H1 (cell line): ENCODE data around the gene SMU1. TPM values are rescaled to one million over a fixed set of nuclear protein-coding genes. Genes with fewer than 3 reads are reported as not detected.

ENCODE experiments used
- CTCF ChIA-PET: fragments of 300-600 bp; sonication (Branson Sonifier 250); formaldehyde crosslinking; loops from one replicate; lab custom pipeline; 2021; ENCODE audit not compliant: partially characterized antibody; lab: Charles Lee
- POLR2A ChIA-PET: fragments of 300-600 bp; sonication (Branson Sonifier 250); formaldehyde crosslinking; loops from one replicate; lab custom pipeline; 2021; ENCODE audit warnings: inconsistent platforms; ENCODE audit not compliant: partially characterized antibody; lab: Charles Lee
- DNase-seq, 2 experiments: peaks; one replicate each; pipeline versions ENCODE4 v3.0.0 to v3.0.0-alpha.2; 2010 to 2022; ENCODE audit warnings: low spot score in 2 of 2, low read depth in 1 of 2, mixed read lengths in 1 of 2
- FAIRE-seq: peaks from 2 replicates; lab custom pipeline; 2011; peaks lifted over from hg19 to GRCh38; lab: Jason Lieb, UNC
- H2AFZ ChIP-seq: 2 replicates; pipeline ENCODE4 v1.8.1; 2012; ENCODE audit warnings: low read length, inconsistent platforms
- H2AK5ac ChIP-seq: 2 replicates; pipeline ENCODE4 v1.6.1; 2013; ENCODE audit warnings: low read depth, low read length
- H2BK120ac ChIP-seq: replicated peaks from 2 replicates; pipeline ENCODE3; 2013; ENCODE audit warnings: low read depth, low read length, inconsistent platforms
- H2BK12ac ChIP-seq: 2 replicates; pipeline ENCODE4 v1.6.1; 2013; ENCODE audit warnings: low read depth, low read length
- H2BK15ac ChIP-seq: 2 replicates; pipeline ENCODE4 v1.6.1; 2013; ENCODE audit warnings: low read length
- H2BK20ac ChIP-seq: 2 replicates; pipeline ENCODE4 v1.6.1; 2013; ENCODE audit warnings: low read length
- H2BK5ac ChIP-seq: 2 replicates; pipeline ENCODE4 v1.6.1; 2013; ENCODE audit warnings: low read depth, low read length
- H3K14ac ChIP-seq: 2 replicates; pipeline ENCODE4 v1.6.1; 2013; ENCODE audit warnings: inconsistent platforms; ENCODE audit not compliant: insufficient read length
- H3K18ac ChIP-seq: 2 replicates; pipeline ENCODE4 v1.6.1; 2013; ENCODE audit warnings: low read length; ENCODE audit errors: extremely low read depth
- H3K23ac ChIP-seq: 2 replicates; pipeline ENCODE4 v1.6.1; 2013; ENCODE audit warnings: inconsistent platforms; ENCODE audit not compliant: insufficient read length
- H3K23me2 ChIP-seq: 2 replicates; pipeline ENCODE4 v1.6.1; 2013; ENCODE audit warnings: low read depth, low read length
- H3K27ac ChIP-seq: 2 replicates; pipeline ENCODE4 v1.6.1; 2011; ENCODE audit warnings: low read depth, low read length, inconsistent platforms
- H3K27me3 ChIP-seq, 4 experiments: replicated peaks in 1 of 4; 1 replicate in 1 of 4; 2 replicates in 3 of 4; pipeline versions ENCODE4 v1.6.1 to v1.8.1; 2011 to 2013; ENCODE audit warnings: low read length in 3 of 4, mild to moderate bottlenecking in 3 of 4, inconsistent platforms in 2 of 4, mixed read lengths in 2 of 4, moderate library complexity in 1 of 4; ENCODE audit not compliant: control insufficient read depth in 3 of 4, insufficient read depth in 3 of 4; ENCODE audit errors: extremely low read depth in 1 of 4
- H3K36me3 ChIP-seq, 4 experiments: 2 replicates each; pipeline versions ENCODE4 v1.6.1 to v1.8.1; 2011 to 2013; ENCODE audit warnings: mild to moderate bottlenecking in 4 of 4, low read length in 3 of 4, moderate library complexity in 2 of 4, control low read depth in 1 of 4, inconsistent platforms in 1 of 4; ENCODE audit not compliant: insufficient read depth in 4 of 4, control insufficient read depth in 2 of 4
- H3K4ac ChIP-seq: replicated peaks from 2 replicates; pipeline ENCODE3; 2013; ENCODE audit warnings: low read length, low read depth, mixed read lengths, inconsistent platforms; ENCODE audit not compliant: insufficient read length
- H3K4me1 ChIP-seq, 4 experiments: replicated peaks in 1 of 4; 1 replicate in 1 of 4; 2 replicates in 3 of 4; pipeline versions ENCODE4 v1.6.1 to v1.8.1; 2011 to 2013; ENCODE audit warnings: low read length in 3 of 4, inconsistent platforms in 2 of 4, mixed read lengths in 1 of 4; ENCODE audit not compliant: insufficient read depth in 4 of 4, control insufficient read depth in 3 of 4
- H3K4me2 ChIP-seq, 2 experiments: 2 replicates each; pipeline versions ENCODE4 v1.6.1 to v1.8.1; 2011 to 2013; ENCODE audit warnings: low read depth in 2 of 2, low read length in 2 of 2, control low read depth in 1 of 2, inconsistent platforms in 1 of 2, mild to moderate bottlenecking in 1 of 2; ENCODE audit not compliant: insufficient read depth in 1 of 2
- H3K4me3 ChIP-seq, 4 experiments: fragments of 200-600, 300-600 bp in 1 of 4; sonication (generic), shearing (Covaris generic), sonication (Bioruptor Twin) in 1 of 4; 2 replicates each; pipeline versions ENCODE4 v1.5.1 to v1.8.1; 2011 to 2016; ENCODE audit warnings: low read length in 4 of 4, low read depth in 3 of 4, control low read depth in 2 of 4, inconsistent platforms in 2 of 4, mild to moderate bottlenecking in 2 of 4, mixed read lengths in 1 of 4, moderate library complexity in 1 of 4; ENCODE audit not compliant: insufficient read depth in 2 of 4; ENCODE audit errors: extremely low read depth in 1 of 4
- H3K56ac ChIP-seq: replicated peaks from 2 replicates; pipeline ENCODE3; 2013; ENCODE audit warnings: low read depth, mild to moderate bottlenecking, mixed read lengths, low read length, inconsistent platforms; ENCODE audit not compliant: insufficient read length
- H3K79me1 ChIP-seq: 2 replicates; pipeline ENCODE4 v1.6.1; 2013; ENCODE audit warnings: low read depth, low read length, control low read depth
- H3K79me2 ChIP-seq, 2 experiments: 2 replicates each; pipeline versions ENCODE4 v1.6.1 to v1.8.1; 2012 to 2013; ENCODE audit warnings: low read length in 2 of 2, mild to moderate bottlenecking in 2 of 2, inconsistent platforms in 1 of 2; ENCODE audit not compliant: insufficient read depth in 2 of 2, control insufficient read depth in 1 of 2
- H3K9ac ChIP-seq, 4 experiments: replicated peaks in 1 of 4; 1 replicate in 1 of 4; 2 replicates in 3 of 4; pipeline versions ENCODE4 v1.6.1 to v1.8.1; 2011 to 2013; ENCODE audit warnings: low read depth in 3 of 4, low read length in 3 of 4, control low read depth in 2 of 4, mild to moderate bottlenecking in 2 of 4, moderate library complexity in 2 of 4, inconsistent platforms in 1 of 4; ENCODE audit errors: extremely low read depth in 1 of 4
- H3K9me3 ChIP-seq, 2 experiments: 2 replicates each; pipeline versions ENCODE4 v1.6.1 to v1.8.1; 2012 to 2013; ENCODE audit warnings: mild to moderate bottlenecking in 2 of 2, moderate library complexity in 2 of 2, control low read depth in 1 of 2, inconsistent platforms in 1 of 2, low read depth in 1 of 2, low read length in 1 of 2, mixed read lengths in 1 of 2; ENCODE audit not compliant: insufficient read depth in 2 of 2
- H4K20me1 ChIP-seq, 2 experiments: replicated peaks in 1 of 2; 2 replicates each; pipeline versions ENCODE3 to v1.8.1; 2011 to 2013; ENCODE audit warnings: inconsistent platforms in 2 of 2, low read length in 2 of 2, mild to moderate bottlenecking in 1 of 2; ENCODE audit not compliant: insufficient read depth in 2 of 2, control insufficient read depth in 1 of 2
- H4K5ac ChIP-seq: 2 replicates; pipeline ENCODE4 v1.6.1; 2013; ENCODE audit warnings: low read length, low read depth, mixed read lengths, inconsistent platforms; ENCODE audit not compliant: insufficient read length
- H4K8ac ChIP-seq: 2 replicates; pipeline ENCODE4 v1.8.0; 2013; ENCODE audit warnings: mild to moderate bottlenecking, moderate library complexity, low read length, inconsistent platforms; ENCODE audit not compliant: insufficient read depth; ENCODE audit errors: extremely low read depth
- H4K91ac ChIP-seq: replicated peaks from 2 replicates; pipeline ENCODE3; 2013; ENCODE audit warnings: low read length, mixed read lengths, inconsistent platforms; ENCODE audit not compliant: insufficient read length
- CBX5 ChIP-seq: fragments of 300-800, 300-1000 bp; sonication (generic); IDR thresholded peaks from 2 replicates; pipeline ENCODE4 v1.7.1; 2016; ENCODE audit warnings: antibody characterized with exemption, low read length, low read depth
- CBX8 ChIP-seq: fragments of 300-800, 300-1000 bp; sonication (generic); IDR thresholded peaks from 2 replicates; pipeline ENCODE4 v1.7.1; 2016; ENCODE audit warnings: low read depth, low read length, borderline replicate concordance
- EZH2 ChIP-seq: fragments of 200-600 bp; sonication (generic); IDR thresholded peaks from 2 replicates; pipeline ENCODE4 v1.7.1; 2012; ENCODE audit warnings: low read depth, mild to moderate bottlenecking, moderate library complexity, low read length, inconsistent platforms; ENCODE audit not compliant: severe bottlenecking
- FOSL1 ChIP-seq: IDR thresholded peaks from 2 replicates; pipeline ENCODE4 v1.6.1; 2011; ENCODE audit warnings: mild to moderate bottlenecking, low read depth, low read length, moderate library complexity; ENCODE audit not compliant: insufficient read depth
- JUN ChIP-seq: IDR thresholded peaks from 2 replicates; pipeline ENCODE4 v1.6.1; 2011; ENCODE audit warnings: low read depth, mild to moderate bottlenecking, improper control_type of control experiment, low read length
- MAX ChIP-seq: IDR thresholded peaks from 2 replicates; pipeline ENCODE4 v1.6.1; 2012; ENCODE audit warnings: inconsistent platforms
- POLR2A ChIP-seq, 2 experiments: IDR thresholded peaks; 1 replicate in 1 of 2; 2 replicates in 1 of 2; pipeline ENCODE4 v1.6.1; 2011; ENCODE audit warnings: low read depth in 2 of 2, low read length in 2 of 2, mild to moderate bottlenecking in 2 of 2; ENCODE audit errors: control extremely low read depth in 1 of 2
- SP1 ChIP-seq: IDR thresholded peaks from 2 replicates; pipeline ENCODE4 v1.6.1; 2011; ENCODE audit warnings: low read depth, low read length
- SP2 ChIP-seq: IDR thresholded peaks from 2 replicates; pipeline ENCODE4 v1.6.1; 2012; ENCODE audit warnings: mild to moderate bottlenecking, low read length, inconsistent platforms
- SP4 ChIP-seq: IDR thresholded peaks from 2 replicates; pipeline ENCODE4 v1.6.1; 2012; ENCODE audit warnings: low read length, inconsistent platforms
- SUZ12 ChIP-seq: fragments of 200-600 bp; sonication (generic); IDR thresholded peaks from 2 replicates; pipeline ENCODE4 v1.6.1; 2012; ENCODE audit warnings: mild to moderate bottlenecking, inconsistent platforms, low read length, moderate library complexity, mixed read lengths
- TBP ChIP-seq: IDR thresholded peaks from 2 replicates; pipeline ENCODE4 v1.6.1; 2011; ENCODE audit warnings: low read depth, low read length, improper control_type of control experiment
- USF2 ChIP-seq: IDR thresholded peaks from 2 replicates; pipeline ENCODE4 v1.6.1; 2011; ENCODE audit warnings: low read length, improper control_type of control experiment
- YY1 ChIP-seq: IDR thresholded peaks from 2 replicates; pipeline ENCODE4 v1.6.1; 2011; ENCODE audit warnings: low read depth, mild to moderate bottlenecking, low read length
- WGBS, 2 experiments: shearing (Covaris generic) in 1 of 2; methylation state at CpG; one replicate each; pipeline versions ENCODE4 v1.1.6 to v1.1.7; 2013 to 2015; ENCODE audit warnings: low lambda C conversion rate in 2 of 2, mixed read lengths in 2 of 2, inconsistent platforms in 1 of 2, low coverage in 1 of 2, missing lambda C conversion rate in 1 of 2; ENCODE audit not compliant: insufficient replicate concordance in 2 of 2, insufficient coverage in 1 of 2, insufficient read length in 1 of 2; ENCODE audit errors: extremely low coverage in 1 of 2, missing lambda C conversion rate in 1 of 2; 5-methylcytosine and 5-hydroxymethylcytosine counted together
- polyA plus RNA-seq, 7 experiments: library from polyadenylated mRNA; depleted of rRNA in 3 of 7; stranded (reverse) in 5 of 7; unstranded in 2 of 7; fragments of >200 nt in 5 of 7; fragments of 200-250 nt in 2 of 7; gene quantifications; 1 replicate in 5 of 7; 2 replicates in 1 of 7; 4 replicates in 1 of 7; pipeline versions ENCODE4 v1.2.1 to v1.2.3, GENCODE V29; 2011 to 2013; ENCODE audit warnings: missing spikeins in 2 of 7, mixed read lengths in 2 of 7
- total RNA-seq: library from RNA; stranded (reverse); fragmentation: NEBNext Ultra II Directional; extraction: Animal tissue kit (Norgen Biotek cat#: 25700); gene quantifications from 2 replicates; pipeline ENCODE4 v1.2.1, GENCODE V29; 2021

The SMU1 gene
- total and polyA plus RNA-seq, 2 of the 8 experiments (the other 6 are each of a cell fraction or from before 2014, with no cell fraction given), result 8.4 to 26.0 TPM

GRCh38 chr9:33019797-33020196 lies 56.7 kb downstream of the SMU1 start:
- Histone ChIP-seq H3K4me1 (peaks cover 0 to 11% (median 9%) of the 10 kb centered on the region in 4 experiments; a peak in 6 of 7 replicates), H4K20me1 (peaks cover 0 to 5% of the 10 kb centered on the region in 2 experiments), H3K4me2 (no peak overlapping the region; a peak in 1 of 4 replicates), H4K5ac (no peak overlapping the region), H3K4me3 (no peak overlapping the region), H2BK12ac (no peak overlapping the region), H3K4ac (no peak overlapping the region), H3K23me2 (peaks cover 4% of the 10 kb centered on the region; the same call in 1 of the 2 replicates), H4K8ac (no peak overlapping the region), H2BK20ac (no peak overlapping the region), H2BK15ac (no peak overlapping the region), H3K79me2 (peaks cover 10 to 61% of the 10 kb centered on the region in 2 experiments), H2AK5ac (no peak overlapping the region), H3K14ac (no peak overlapping the region), H3K9me3 (no peaks in the 10 kb centered on the region), H3K9ac (no peak overlapping the region), H2AFZ (no peak overlapping the region), H3K36me3 (peaks cover 0 to 12% (median 1%) of the 10 kb centered on the region in 4 experiments; a peak in 3 of 8 replicates), H3K27ac (no peak overlapping the region; the same call in 1 of the 2 replicates), H4K91ac (no peak overlapping the region), H3K56ac (no peak overlapping the region), H3K79me1 (peaks cover 6% of the 10 kb centered on the region; the same call in 1 of the 2 replicates), H3K27me3 (no peaks in the 10 kb centered on the region), H2BK120ac (no peak overlapping the region), H3K23ac (no peak overlapping the region), H2BK5ac (no peak overlapping the region), H3K18ac (no peak overlapping the region)
- DNase-seq (no peak), FAIRE-seq (no peak)
- WGBS, 2 experiments, result 92% methylated on average over 25 of the region's 25 CpGs; no CpG with 5 or more reads in 1 of the 2 experiments
- ChIA-PET POLR2A (interaction anchor here (0.6 to 1.3 kb wide), 4 partner anchors 10 to 270 kb away, joined by 3 read pairs; partner anchors contain the start of gene NFX1), CTCF (interaction anchor here (1.2 kb wide), 1 partner anchor 12 kb away, joined by 5 read pairs; no protein-coding TSS in a partner anchor)
- no peak for TF ChIP-seq SP2
- TF ChIP-seq POLR2A (IDR thresholded peaks at IDR 0.05; ENCODE audit: control extremely low read depth in 1 of 2, low read depth in 2 of 2, low read length in 2 of 2), result no peak
- no peak for TF ChIP-seq FOSL1
- TF ChIP-seq YY1, result no peak
- TF ChIP-seq SP4, result no peak
- no peak for TF ChIP-seq SP1
- no peak for TF ChIP-seq CBX8
- TF ChIP-seq MAX, result no peak
- no peak for TF ChIP-seq EZH2
- TF ChIP-seq SUZ12, result no peak
- no peak for TF ChIP-seq CBX5
- TF ChIP-seq JUN, result no peak
- TF ChIP-seq USF2, result no peak
- TF ChIP-seq TBP, result no peak
